ENCODE measurements around the gene CXorf38. TPM values are rescaled to one million over a fixed set of nuclear protein-coding genes. Genes with fewer than 3 reads are reported as not detected.
"Not testable (repeated sequence)": the region's sequence is repeated elsewhere in the genome, so short reads cannot be mapped to it uniquely, and the experiment has no call there.

The CXorf38 gene
- polyA plus RNA-seq, 3 donors, result 35.1 to 51.2 (median 39.5) TPM

DNA sequence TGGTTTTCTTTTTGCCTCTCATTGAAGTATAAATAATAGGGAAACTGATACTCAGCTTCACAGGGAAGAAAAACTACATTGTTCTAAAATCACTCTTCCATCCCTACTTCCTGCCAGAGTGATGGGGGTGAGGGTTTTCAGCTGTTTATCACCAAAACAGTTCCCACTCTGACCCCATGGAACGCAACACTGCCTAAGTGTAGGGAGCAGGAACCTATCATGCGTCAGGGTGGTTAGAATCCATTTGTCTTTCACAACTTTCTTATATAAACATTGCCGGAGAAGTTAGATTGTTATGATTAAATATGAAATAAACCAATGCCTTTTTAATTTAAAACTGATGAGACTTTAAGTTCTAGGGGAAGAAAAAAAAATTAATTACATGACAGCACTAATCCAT is 40.0 kb downstream of the CXorf38 start:
- no peaks in the 10 kb centered on the region for H3K4me1 Mint-ChIP-seq
- peaks cover 0 to 22% of the 10 kb centered on the region in 2 donors for H3K27me3 ChIP-seq (ENCODE audit: control insufficient read depth in 2 of 2, insufficient read depth in 2 of 2, low read length in 2 of 2)
- intact Hi-C loops (cut with micrococcal nuclease), result no loop called here
- peaks cover 10 to 45% of the 10 kb centered on the region in 2 donors for H3K36me3 ChIP-seq (replicated peaks in 1 of 2; ENCODE audit: control insufficient read depth in 1 of 2, insufficient read depth in 2 of 2, low read length in 2 of 2)
- H2AFZ ChIP-seq (ENCODE audit: insufficient read depth, low read depth, low read length, poor library complexity, severe bottlenecking), result no peak overlapping the region
- WGBS (ENCODE audit: insufficient coverage), result no CpG with 5 or more reads among the region's 3 CpGs
- peaks cover 0 to 2% (median 0%) of the 10 kb centered on the region in 7 donors for H3K9me3 Mint-ChIP-seq
- H3K27me3 Mint-ChIP-seq (ENCODE audit: low read depth in 3 of 3), result peaks cover 0 to 26% (median 0%) of the 10 kb centered on the region in 3 donors
- H3K79me2 ChIP-seq (ENCODE audit: insufficient read depth, low read length), result no peaks in the 10 kb centered on the region
- TF ChIP-seq, protein P1, sequence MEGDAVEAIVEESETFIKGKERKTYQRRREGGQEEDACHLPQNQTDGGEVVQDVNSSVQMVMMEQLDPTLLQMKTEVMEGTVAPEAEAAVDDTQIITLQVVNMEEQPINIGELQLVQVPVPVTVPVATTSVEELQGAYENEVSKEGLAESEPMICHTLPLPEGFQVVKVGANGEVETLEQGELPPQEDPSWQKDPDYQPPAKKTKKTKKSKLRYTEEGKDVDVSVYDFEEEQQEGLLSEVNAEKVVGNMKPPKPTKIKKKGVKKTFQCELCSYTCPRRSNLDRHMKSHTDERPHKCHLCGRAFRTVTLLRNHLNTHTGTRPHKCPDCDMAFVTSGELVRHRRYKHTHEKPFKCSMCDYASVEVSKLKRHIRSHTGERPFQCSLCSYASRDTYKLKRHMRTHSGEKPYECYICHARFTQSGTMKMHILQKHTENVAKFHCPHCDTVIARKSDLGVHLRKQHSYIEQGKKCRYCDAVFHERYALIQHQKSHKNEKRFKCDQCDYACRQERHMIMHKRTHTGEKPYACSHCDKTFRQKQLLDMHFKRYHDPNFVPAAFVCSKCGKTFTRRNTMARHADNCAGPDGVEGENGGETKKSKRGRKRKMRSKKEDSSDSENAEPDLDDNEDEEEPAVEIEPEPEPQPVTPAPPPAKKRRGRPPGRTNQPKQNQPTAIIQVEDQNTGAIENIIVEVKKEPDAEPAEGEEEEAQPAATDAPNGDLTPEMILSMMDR (IDR thresholded peaks at IDR 0.05), result no peak
- no peak overlapping the region for H3K27ac ChIP-seq (ENCODE audit: low read depth in 1 of 2, low read length in 2 of 2)
- H3K4me3 Mint-ChIP-seq, result no peak overlapping the region
- H4K20me1 ChIP-seq (ENCODE audit: insufficient read depth, low read length), result no peaks in the 10 kb centered on the region
- H3K4me2 ChIP-seq (replicated peaks; ENCODE audit: extremely low read depth, low read length, poor library complexity, severe bottlenecking), result no peak overlapping the region
- H3K27ac Mint-ChIP-seq, result peak overlapping the region in 1 of 7 donors; percentile 1
- H3K9me3 ChIP-seq (replicated peaks in 1 of 2; ENCODE audit: control insufficient read depth in 1 of 2, insufficient read depth in 1 of 2, low read length in 2 of 2), result no peaks in the 10 kb centered on the region
- no peak for DNase-seq
- no peak overlapping the region for H3K9ac ChIP-seq (ENCODE audit: insufficient read depth, low read length, poor library complexity, severe bottlenecking)
- H3K4me1 ChIP-seq (ENCODE audit: control insufficient read depth in 1 of 2, insufficient read depth in 2 of 2, low read length in 2 of 2), result no peaks in the 10 kb centered on the region
- H3K4me3 ChIP-seq (replicated peaks in 1 of 3; ENCODE audit: low read depth in 2 of 3, low read length in 3 of 3), result no peak overlapping the region
- H3K36me3 Mint-ChIP-seq, result peaks cover 17 to 30% of the 10 kb centered on the region in 2 donors

DNA sequence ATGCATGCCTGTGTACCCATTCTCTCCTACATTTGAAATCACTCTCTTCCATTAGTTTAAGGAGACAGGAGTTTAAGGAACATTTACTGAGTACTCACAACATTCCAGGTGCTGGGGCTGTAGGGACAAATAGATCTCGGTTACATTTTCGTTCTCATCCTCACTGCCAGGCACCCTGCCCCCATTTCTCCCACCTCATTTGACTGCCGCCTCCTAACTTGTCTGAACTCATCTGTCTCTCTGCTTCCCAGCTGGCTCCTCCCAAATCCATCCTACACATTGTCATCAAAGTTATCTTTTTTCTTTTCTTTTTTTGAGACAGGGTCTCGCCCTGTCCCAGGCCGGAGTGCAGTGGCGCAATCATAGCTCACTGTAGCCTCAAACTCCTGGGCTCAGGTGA is 43.9 kb downstream of the CXorf38 start:
- 100% methylated on average over 3 of the region's 6 CpGs for WGBS (ENCODE audit: insufficient coverage)
- Histone ChIP-seq H3K4me3 (replicated peaks in 1 of 3; ENCODE audit: low read depth in 2 of 3, low read length in 3 of 3) (no peak overlapping the region), H4K20me1 (ENCODE audit: insufficient read depth, low read length) (peaks cover 5% of the 10 kb centered on the region), H3K9ac (ENCODE audit: insufficient read depth, low read length, poor library complexity, severe bottlenecking) (no peak overlapping the region), H3K27me3 (ENCODE audit: control insufficient read depth in 2 of 2, insufficient read depth in 2 of 2, low read length in 2 of 2) (peaks cover 0 to 36% of the 10 kb centered on the region in 2 donors), H3K36me3 (replicated peaks in 1 of 2; ENCODE audit: control insufficient read depth in 1 of 2, insufficient read depth in 2 of 2, low read length in 2 of 2) (peaks cover 41 to 80% of the 10 kb centered on the region in 2 donors), H3K9me3 (replicated peaks in 1 of 2; ENCODE audit: control insufficient read depth in 1 of 2, insufficient read depth in 1 of 2, low read length in 2 of 2) (no peaks in the 10 kb centered on the region), H2AFZ (ENCODE audit: insufficient read depth, low read depth, low read length, poor library complexity, severe bottlenecking) (no peak overlapping the region), H3K4me1 (ENCODE audit: control insufficient read depth in 1 of 2, insufficient read depth in 2 of 2, low read length in 2 of 2) (no peaks in the 10 kb centered on the region), H3K4me2 (replicated peaks; ENCODE audit: extremely low read depth, low read length, poor library complexity, severe bottlenecking) (no peak overlapping the region), H3K27ac (ENCODE audit: low read depth in 1 of 2, low read length in 2 of 2) (no peak overlapping the region), H3K79me2 (ENCODE audit: insufficient read depth, low read length) (no peaks in the 10 kb centered on the region)
- Mint-ChIP-seq H3K36me3 (peaks cover 46 to 65% of the 10 kb centered on the region in 2 donors), H3K4me1 (no peaks in the 10 kb centered on the region), H3K27me3 (ENCODE audit: low read depth in 3 of 3) (peaks cover 0 to 34% (median 0%) of the 10 kb centered on the region in 3 donors), H3K27ac (no peak overlapping the region), H3K4me3 (no peak overlapping the region), H3K9me3 (peaks cover 0 to 2% (median 0%) of the 10 kb centered on the region in 7 donors)
- intact Hi-C loops (cut with micrococcal nuclease), result no loop called here
- no peak for DNase-seq
- TF ChIP-seq, protein P1 (IDR thresholded peaks at IDR 0.05), result no peak

DNA sequence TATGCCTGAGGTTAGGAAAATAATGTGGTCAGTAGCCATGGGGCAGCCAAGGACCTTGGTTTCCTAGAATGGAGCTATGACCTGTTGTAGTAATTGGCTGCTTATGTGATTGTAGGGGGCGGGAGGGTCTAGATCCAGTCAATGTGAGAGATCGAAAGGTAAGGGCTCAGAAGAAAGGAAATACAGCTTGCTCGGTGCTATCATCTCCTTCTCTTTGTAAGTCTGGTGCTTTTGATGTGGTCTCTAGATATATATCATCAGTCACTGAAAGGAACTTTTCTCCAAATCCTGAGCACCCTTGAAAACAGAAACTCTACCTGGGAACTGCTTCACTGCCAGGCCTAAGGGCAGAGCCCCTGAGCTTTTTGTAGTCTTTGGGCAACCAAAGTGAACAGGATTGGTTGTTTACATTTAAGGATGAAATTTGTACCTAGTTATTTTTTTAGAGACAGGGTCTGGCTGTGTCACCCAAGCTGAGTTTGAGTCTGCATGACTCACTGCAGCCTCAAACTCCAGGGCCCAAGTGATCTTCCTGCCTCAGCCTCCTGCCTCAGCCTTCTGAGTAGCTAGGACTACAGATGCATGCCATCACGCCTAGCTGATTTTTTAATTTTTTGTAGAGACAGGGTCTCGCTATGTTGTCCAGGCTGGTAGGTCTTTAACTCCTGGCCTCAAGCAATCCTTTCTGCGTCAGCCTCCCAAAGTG is 57.6 kb downstream of the CXorf38 start:
- H2AFZ ChIP-seq (ENCODE audit: insufficient read depth, low read depth, low read length, poor library complexity, severe bottlenecking); H3K4me3 Mint-ChIP-seq: not testable (repeated sequence)
- 100% methylated on average over 1 of the region's 6 CpGs for WGBS (ENCODE audit: insufficient coverage)

More for the DNA sequence above, 57.6 kb downstream of the CXorf38 start:
- not testable (repeated sequence) for H3K4me1 ChIP-seq (ENCODE audit: control insufficient read depth in 1 of 2, insufficient read depth in 2 of 2, low read length in 2 of 2); H3K9me3 ChIP-seq (replicated peaks in 1 of 2; ENCODE audit: control insufficient read depth in 1 of 2, insufficient read depth in 1 of 2, low read length in 2 of 2); H3K27ac ChIP-seq (ENCODE audit: low read depth in 1 of 2, low read length in 2 of 2); H3K4me2 ChIP-seq (replicated peaks; ENCODE audit: extremely low read depth, low read length, poor library complexity, severe bottlenecking); H3K9me3 Mint-ChIP-seq; H3K4me3 ChIP-seq (replicated peaks in 1 of 3; ENCODE audit: low read depth in 2 of 3, low read length in 3 of 3); H3K9ac ChIP-seq (ENCODE audit: insufficient read depth, low read length, poor library complexity, severe bottlenecking); H3K4me1 Mint-ChIP-seq; DNase-seq
- H3K27me3 Mint-ChIP-seq (ENCODE audit: low read depth in 3 of 3), result peaks cover 0 to 49% (median 0%) of the 10 kb centered on the region in 3 donors
- H3K27ac Mint-ChIP-seq, result peak overlapping the region in 2 of 7 donors; percentile 42 to 78
- peaks cover 76% of the 10 kb centered on the region for H4K20me1 ChIP-seq (ENCODE audit: insufficient read depth, low read length)
- H3K36me3 Mint-ChIP-seq, result peaks cover 39 to 62% of the 10 kb centered on the region in 2 donors
- H3K27me3 ChIP-seq (ENCODE audit: control insufficient read depth in 2 of 2, insufficient read depth in 2 of 2, low read length in 2 of 2), result peaks cover 0 to 34% of the 10 kb centered on the region in 2 donors
- H3K79me2 ChIP-seq (ENCODE audit: insufficient read depth, low read length), result peaks cover 44% of the 10 kb centered on the region
- peaks cover 46 to 61% of the 10 kb centered on the region in 2 donors for H3K36me3 ChIP-seq (replicated peaks in 1 of 2; ENCODE audit: control insufficient read depth in 1 of 2, insufficient read depth in 2 of 2, low read length in 2 of 2)
- intact Hi-C loops (cut with micrococcal nuclease), result loop anchor here (5.0 to 10.0 kb wide), 2 partner anchors 47 to 55 kb away; partner anchors contain the start of gene CXorf38 (in 1 of the 2)
